ENCODE data around the gene CETP. TPM values are rescaled to one million over a fixed set of nuclear protein-coding genes. Genes with fewer than 3 reads are reported as not detected.
"Not testable (repeated sequence)": the region's sequence is repeated elsewhere in the genome, so short reads cannot be mapped to it uniquely, and the experiment has no call there.

Gene CETP
- polyA plus RNA-seq, 1 donor = 10.2 TPM

DNA sequence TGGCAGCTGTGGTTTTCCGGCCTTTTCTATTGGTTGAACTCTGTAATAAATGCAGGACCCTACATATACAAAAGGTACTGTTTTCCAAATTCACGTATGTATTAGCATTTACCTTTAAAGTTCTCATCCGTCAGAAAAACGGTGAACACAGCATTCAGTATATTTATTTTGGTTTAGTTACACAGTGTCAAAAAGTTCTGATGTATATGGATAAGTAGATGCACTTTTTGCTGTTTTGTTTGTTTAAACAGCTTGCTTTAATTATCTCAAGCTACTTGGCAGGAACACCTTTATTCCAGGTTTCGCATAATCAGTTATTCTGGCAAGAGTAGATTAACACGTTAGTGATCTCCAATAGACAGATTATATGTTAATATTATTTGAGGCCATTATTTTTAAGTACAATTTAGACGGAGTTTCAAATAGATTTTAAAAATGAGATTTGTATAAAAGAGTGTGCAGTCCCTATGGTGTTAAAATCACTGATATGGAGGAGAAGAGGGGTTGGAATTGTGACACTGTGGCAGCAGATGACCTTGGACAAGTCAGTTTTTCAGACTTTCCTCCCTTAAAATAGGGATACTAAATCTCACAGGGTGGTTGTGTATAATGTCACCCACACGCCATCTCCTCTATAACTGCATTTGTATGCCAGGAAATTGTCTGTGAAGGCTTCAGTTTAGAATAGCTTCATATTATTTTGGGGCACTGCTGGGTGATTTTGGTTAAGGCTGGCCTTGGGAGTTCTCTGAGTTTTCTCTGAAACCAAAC lies 27.7 kb upstream of the CETP start:
- DNase-seq = no peak

- DNase-seq = not testable (repeated sequence)
These were observed 27.1 kb upstream of the CETP start for GRCh38 chr16:56934599-56935145.

DNA sequence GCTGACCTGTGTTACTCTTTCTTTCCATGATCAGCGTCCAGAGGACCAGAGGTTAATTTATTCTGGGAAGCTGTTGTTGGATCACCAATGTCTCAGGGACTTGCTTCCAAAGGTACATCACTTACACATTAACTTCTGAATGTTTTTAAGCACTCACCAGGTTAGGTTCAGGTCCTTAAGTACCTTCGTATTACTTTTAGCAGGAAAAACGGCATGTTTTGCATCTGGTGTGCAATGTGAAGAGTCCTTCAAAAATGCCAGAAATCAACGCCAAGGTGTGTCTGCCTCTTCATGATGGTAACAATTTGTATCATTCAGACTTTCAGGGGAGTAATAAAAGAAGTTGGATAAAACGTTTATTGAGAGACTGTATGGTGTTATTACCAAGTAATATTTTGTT lies 26.5 kb upstream of the CETP start:
- no peak for DNase-seq

DNA sequence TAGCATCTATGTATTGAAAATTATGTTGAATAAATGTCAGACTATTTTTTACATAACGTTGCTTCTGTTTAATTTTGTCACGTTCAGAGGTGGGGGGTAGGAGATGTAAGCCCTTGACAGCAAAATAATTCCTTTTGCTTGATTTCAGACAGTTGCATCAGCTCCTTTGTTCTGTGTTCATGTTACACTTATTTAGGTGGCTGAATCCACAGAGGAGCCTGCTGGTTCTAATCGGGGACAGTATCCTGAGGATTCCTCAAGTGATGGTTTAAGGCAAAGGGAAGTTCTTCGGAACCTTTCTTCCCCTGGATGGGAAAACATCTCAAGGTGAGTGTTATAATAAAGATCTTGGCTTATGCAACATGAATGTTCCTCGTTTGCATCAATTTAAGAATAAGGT lies 25.3 kb upstream of the CETP start:
- DNase-seq = no peak

- no peak for DNase-seq
These were observed 24.8 kb upstream of the CETP start for GRCh38 chr16:56936950-56937349.

DNA sequence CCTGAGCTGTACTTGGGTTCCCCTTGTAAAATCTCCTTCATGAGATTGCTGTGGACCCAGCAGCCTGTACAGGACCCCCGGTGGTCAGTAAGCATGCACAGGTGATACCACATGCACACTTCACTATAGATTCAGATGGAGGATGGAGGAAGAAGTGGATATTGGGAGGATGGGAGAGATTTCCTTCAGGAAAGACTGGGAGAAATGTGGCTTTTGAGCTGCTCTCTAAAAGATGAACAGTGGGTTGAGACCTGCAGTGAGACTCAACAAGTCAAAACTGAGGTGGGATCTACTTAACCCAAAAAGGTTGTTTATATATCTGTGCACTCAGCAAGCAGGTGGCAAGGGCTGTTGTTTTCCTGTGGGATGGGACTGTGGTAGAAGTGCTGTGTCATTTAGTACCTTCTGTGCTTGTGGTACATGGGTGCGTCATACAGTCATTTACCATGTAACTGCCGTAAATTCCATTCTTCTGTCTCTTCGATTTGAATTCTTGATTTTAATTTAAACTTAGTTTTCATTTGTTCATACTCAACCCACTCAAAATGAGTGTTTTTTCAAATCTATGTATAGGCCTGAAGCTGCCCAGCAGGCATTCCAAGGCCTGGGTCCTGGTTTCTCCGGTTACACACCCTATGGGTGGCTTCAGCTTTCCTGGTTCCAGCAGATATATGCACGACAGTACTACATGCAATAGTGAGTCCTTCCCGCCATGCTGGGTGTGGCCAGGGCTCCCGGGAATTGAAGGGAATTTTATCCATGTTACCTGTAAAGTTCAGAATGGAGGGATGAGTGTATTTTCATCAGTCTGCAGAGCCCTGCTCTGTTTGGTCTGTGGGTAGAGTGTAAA lies 22.9 kb upstream of the CETP start:
- DNase-seq = no peak

- DNase-seq = no peak
These were observed 21.9 kb upstream of the CETP start for GRCh38 chr16:56939801-56940200.

DNA sequence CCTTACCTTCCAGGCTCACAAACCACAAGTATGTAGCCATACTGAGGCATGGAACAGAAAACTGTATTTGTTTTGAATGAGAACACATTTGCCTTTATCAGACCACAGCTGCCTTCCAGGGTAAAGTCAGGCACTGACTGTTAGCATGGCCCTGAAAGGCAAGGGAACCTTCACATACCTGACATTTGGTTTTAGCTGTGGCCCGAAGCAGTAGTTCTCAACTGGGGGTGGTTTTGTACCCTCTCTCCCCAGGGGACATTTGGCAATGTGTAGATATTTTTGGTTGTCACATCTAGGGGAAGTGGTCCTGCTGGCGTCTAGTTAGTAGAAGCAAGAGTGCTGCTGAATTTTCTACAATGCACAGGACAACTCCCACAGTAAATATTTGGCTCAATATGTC lies 20.7 kb upstream of the CETP start:
- DNase-seq = no peak

DNA sequence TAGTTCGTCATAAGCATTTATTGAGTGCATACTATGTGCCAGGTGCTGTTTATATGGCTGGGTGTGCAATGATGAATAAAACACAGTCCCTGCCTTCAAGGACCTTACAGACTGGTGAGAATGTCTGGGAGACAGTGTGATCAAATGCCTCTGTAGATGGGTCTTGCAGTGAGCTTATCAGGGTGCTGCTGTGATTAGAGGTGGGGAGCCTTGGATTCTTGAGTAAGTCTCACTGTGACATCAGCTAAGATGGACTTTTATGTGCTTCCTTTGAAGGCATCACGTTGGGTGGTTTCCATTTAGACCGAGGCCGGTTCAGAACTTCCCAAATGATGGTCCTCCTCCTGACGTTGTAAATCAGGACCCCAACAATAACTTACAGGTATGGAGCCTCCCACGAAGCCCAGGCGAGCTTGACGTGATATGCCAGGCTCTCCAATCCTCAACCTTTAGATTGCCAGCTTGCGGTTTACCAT lies 19.9 kb upstream of the CETP start:
- no peak for DNase-seq

GRCh38 chr16:56943761-56944375 lies 17.9 kb upstream of the CETP start:
- no peak for DNase-seq

DNA sequence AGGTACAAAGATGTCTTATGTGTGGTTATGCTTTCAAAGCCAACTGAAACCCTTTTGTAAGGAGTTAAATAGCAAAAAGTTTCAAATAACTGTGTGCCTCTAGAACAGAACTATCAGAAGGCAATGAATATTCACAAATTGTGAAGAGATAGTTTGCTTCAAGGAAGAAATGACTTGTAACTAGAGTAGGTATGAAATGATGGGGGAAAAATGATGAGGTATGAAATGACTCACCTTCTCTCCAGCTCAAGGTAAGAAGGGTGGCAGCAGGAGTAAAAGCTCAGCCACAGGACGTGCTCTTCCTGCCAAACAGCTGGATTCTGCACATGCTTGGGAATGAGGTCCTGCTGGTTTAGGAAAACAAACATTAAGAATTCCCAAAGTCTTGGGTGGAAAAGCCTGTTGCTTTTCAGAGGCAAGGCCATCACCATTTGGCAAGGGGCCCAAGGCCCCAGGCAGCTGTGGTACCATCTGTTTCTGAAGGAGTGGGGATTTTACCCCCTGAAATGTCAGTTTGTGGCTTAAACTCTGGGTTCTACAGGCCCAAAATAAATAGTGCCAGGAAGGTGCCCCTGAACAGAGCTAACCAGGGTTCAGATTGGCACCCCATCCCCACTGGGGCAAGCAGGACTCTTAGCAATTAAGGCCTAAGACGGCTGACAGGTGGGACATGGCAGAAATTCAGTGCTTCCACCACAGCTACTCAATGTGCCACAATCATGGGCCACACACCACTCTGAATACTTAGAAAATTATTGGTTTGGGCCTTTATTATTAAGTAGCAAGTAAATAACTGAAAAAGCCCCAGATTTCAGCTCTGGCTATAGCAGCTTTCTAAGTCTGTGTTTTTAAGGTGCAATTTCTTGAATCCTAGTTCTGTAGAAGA lies 16.6 kb upstream of the CETP start:
- DNase-seq = no peak

DNA sequence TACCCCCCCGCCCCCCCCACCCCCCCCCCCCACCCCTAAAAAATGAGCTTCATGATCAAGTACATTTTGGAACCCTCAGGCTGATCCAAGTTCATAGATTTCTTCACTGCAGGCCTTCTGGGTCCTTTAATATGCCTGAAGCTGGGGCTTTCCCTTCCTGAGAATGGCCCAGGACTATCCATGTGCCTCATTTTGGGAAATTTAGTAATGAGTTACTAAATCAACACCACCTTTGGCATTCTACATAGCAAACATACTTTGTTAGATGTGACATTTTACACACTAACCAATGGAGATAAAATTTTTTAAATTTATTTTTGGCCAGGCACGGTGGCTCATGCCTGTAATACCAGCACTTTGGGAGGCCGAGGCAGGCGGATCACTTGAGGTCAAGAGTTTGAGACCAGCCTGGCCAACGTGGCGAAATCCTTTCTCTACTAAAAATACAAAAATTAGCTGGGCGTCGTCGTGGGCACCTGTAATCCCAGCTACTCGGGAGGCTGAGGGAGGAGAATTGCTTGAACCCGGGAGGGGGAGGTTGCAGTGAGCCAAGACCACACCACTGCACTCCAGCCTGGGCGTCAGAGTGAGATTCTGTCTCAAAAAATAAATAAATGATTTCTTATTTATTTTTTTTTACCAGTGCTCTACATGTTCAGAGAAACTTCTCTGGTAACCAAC lies 15.8 kb upstream of the CETP start:
- DNase-seq = no peak

- no peak for DNase-seq
These were observed 14.8 kb upstream of the CETP start for GRCh38 chr16:56946767-56947603.

- no peak for DNase-seq
These were observed 14.2 kb upstream of the CETP start for GRCh38 chr16:56947604-56947995.

DNA sequence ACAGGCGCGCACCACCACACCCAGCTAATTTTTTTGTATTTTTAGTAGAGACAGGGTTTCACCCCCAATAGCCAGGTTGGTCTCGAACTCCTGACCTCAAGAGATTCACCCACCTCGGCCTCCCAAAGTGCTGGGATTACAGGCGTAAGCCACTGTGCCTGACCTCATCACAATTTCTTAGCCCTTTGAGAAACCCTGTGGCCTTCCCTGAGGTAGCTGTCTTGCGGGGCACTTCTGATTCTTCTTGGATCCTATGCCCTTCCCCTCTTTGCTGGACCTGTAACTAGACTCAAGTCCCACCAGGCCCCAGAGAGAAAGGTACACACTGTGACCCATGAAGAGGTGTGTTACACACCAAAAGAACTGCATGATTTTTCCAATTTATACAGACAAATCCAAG lies 13.5 kb upstream of the CETP start:
- no peak for DNase-seq

GRCh38 chr16:56950051-56950450 lies 11.7 kb upstream of the CETP start:
- no peak for DNase-seq

GRCh38 chr16:56950455-56950854 lies 11.3 kb upstream of the CETP start:
- no peak for DNase-seq

DNA sequence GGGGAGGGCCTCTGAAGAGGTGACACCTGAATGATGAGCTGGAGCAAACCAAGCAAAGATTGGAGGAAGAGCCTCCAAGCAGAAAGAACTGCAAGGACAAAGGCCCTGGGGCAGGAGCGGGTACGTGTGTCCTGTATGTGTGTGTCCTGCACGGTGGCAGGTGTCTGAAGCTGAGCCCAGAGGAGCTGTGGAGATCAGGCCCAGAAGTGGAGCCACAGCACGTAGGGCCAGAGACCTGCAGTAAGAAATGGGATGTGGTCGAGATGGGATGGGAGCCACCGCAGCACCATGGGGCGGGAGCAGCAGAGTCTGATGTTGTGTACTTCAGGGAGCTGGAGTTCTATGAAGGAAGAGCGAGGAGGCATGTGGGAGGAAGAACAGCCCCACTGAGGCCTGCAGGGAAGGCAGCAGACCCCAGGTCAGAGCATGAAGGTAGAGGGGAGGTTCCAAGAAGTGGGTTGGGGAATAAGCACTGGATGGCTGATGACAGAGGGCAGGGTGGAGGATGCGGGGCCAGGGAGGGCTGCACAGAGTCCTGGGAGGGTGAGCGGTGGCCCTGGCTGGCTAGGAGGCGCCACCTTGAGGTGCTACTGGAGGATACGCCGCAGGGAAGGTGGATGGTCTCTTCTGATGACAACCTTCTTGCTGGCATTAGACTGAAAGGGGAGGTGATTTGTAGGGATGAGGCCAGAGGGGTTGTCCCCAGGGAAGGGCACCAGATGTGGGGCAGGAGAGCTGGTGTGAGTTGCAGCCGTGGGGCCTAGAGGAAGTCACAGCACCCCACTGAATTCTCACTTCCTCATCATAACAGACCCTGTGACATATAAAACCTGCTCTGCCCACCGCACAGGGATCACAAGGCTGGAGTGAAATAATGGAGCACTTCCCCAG lies 10.6 kb upstream of the CETP start:
- peak; percentile 33 for DNase-seq

- no peak for DNase-seq
These were observed 8.7 kb upstream of the CETP start for GRCh38 chr16:56953006-56953405.
